SKM-1 treated with dmso at 0.1 percent for 144 hours (cell line): ENCODE data around the gene CSF1.

Experiments used
- DNase-seq: peaks from one replicate; lab custom pipeline; 2025; ENCODE audit not compliant: unreplicated experiment; lab: John Stamatoyannopoulos, UW

Gene CSF1

DNA sequence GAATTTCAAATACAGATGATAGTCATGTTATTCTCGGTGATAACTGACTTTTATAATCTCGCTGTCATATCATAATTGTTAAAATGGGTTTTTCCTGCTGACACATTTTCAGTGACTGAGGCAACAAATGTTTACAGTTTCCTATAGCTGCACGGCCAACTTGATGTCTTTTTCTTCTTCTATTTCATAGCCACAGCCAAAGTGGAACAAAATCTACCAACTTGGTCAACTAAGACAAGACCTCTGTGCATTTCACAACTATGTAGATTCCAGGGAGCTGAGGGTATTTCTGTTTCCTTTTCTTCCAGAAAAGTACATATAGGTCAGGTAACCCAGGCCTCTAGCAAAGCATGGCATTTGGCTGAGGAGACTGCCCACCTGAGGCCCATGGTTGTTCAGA, 63.5 kb downstream of the CSF1 start:
- no peak for DNase-seq

DNA sequence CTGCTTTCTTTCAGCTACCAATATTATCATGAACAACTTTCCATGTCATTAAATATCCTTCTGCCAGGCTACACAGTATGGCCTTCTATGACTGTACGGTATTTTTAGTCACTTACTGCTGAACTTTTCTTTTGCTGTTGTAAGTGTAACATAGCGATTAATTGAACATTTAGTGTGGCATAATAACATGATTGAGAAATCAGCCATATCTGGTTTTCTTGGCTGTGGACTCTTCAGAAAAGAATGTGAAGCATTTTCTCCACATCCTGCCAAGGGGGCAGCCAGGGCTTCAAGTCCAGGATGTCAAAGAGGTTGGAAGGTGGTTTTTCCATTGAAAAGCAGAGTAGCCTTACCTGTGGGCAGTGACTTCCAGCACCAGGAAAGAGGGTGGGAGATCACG, 65.1 kb downstream of the CSF1 start:
- DNase-seq, result no peak

DNA sequence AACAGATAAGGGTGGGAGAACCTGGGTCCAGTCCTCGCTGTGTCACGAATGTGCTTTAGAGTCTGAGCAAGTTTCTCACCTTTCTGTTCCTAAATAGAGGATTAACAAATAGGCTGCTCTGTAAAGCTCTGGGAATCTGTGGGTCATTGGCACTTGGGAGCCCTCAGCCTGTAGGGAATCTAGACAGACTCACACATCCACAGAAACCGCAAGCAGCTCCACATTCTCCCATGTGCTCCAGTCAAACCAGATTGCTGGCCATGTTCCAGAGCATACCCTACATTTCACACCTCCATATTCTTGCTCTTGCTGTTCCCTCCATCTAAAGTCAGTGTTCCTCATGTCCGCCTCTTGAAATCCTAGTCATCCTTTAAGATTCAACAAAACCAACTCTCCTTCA, 66.1 kb downstream of the CSF1 start:
- no peak for DNase-seq

DNA sequence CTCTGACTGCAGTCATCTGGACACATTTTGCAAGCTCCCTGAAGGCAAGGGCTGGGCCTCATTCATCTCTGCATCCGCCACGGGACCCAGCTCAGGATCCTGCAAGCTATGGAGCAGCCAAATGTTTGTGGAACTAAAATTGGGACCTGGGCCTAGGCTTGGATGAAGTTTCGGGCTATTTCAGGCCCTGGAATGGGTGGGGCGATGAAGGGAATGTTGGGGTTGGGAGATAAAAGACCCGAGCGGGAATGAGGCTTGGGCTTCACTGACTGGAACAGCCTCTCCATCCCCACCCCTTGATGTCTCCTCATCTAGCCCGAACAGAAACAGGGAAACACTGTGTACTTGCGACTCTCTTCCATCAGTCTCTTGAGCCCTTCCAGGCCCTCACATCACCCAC, 66.6 kb downstream of the CSF1 start:
- DNase-seq, result no peak

DNA sequence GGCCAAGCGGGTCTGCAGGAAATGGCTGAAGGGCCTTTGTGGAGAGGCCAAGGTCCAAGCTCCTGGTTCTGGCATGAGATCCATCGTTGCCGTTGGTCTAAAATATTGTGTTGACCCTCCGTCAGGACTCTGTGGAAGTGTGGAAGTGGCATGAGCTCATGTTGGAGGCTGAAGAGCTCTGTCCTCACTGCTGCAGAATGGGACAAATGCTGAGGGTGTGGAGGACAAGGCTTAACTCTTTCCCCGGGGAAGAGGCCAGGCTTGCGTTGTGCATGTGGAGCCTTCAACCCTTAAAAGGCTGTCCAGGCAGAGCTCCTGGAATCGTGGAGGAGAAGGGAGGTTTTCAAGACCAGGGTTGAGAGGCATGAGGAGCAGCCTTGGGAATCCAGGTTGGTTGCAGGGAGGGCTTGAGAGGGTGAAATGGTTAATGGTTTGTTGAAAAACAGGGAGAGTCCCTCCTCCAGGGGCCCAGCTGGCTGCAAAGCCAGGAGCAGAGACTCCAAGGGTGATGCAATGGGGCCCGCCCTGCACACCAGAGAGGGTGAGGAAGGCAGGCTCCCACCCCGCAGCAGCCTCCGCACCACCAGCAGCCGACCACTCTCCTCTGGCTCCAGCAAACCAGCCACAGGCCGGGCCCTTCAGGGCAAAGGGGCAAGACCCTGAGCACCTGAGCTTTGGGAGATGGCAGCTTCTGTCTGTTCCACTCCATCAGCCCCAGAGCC, 67.2 kb downstream of the CSF1 start:
- no peak for DNase-seq

DNA sequence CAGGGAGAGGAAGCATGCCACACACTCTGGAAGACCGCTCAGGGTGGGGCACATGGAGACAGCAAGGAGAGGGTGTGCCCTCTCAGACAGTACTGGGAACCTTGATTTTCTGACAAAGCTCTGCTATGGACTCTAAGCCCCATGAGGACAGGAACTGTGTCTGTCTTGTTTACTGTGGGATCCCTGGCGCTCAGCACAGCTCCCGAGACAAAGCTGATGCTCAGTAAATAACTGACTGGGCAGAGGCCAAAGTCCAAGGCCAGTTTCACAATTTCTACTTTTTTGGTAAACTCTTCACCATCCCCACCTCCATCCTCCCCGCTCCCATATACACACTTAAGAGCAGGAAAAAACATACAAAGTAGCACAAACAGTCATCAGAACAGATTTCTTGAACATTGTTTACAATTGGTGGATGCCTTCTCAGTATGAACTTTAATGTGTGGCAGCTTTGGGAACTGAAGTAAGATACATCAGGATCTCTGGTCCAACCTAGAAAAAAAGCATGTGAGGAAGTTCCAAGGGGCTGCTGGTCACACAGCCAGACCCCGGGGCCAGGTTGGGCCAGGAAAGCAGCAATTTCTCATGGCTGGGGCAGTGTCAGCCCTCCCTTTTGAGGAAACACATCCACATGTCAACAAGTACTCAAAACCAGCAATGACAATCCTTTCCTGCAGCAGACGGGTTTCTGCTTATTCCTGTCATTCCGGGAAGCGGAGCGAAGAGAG, 68.3 kb downstream of the CSF1 start:
- DNase-seq, result no peak

DNA sequence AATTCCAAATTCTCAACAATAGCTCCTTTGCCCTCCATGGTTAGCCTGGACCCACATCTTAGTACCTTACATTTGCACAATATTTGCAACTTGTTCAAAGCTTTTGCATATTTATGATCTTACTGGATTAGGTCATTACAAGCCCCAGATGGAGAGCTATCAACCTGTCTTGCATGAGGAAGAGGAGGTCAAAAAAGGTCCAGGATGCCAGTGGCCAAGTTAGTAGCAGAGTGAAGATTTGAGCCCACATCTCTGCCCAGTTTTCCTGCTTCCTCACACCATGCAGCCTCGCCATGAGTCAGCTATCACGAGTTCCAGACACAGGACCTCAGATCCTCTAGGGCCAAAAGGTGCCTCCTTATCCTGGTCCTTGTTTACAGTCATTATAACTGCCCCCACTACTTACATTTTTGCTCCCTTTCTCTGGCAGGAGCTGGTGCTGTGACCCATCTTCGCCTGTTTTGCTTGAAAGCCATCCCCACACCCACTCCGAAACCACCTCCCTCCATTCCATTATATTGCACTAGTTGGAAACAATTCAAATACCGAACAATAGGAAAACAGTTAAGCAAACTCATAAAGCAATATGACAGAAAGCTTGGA, 68.9 kb downstream of the CSF1 start:
- no peak for DNase-seq
